Body of pancreas (tissue), 4 donors: ENCODE measurements around the gene CACNA1G. TPM values are rescaled to one million over a fixed set of nuclear protein-coding genes. Genes with fewer than 3 reads are reported as not detected.

Experiments used
- ATAC-seq: fragments of 150-250 bp; one replicate; pipeline ENCODE4 v1.9.1; 2016
- DNase-seq, 4 donors: peaks; one replicate each; pipeline ENCODE4 v3.0.0-alpha.2; 2019
- H3K27ac ChIP-seq, 4 donors: fragments of 200-600 bp; sonication (generic); 1 replicate in 3 of 4; 2 replicates in 1 of 4; pipeline versions ENCODE4 v1.5.1 to v1.6.1; 2016 to 2019; ENCODE audit warnings: mild to moderate bottlenecking in 1 of 4, mixed read lengths in 1 of 4, moderate library complexity in 1 of 4
- H3K27me3 ChIP-seq, 2 donors: fragments of 200-600 bp; sonication (generic); one replicate each; pipeline ENCODE4 v1.6.0; 2016; ENCODE audit warnings: mild to moderate bottlenecking in 1 of 2
- H3K36me3 ChIP-seq, 2 donors: fragments of 200-600 bp; sonication (generic); replicated peaks in 1 of 2; 2 replicates each; pipeline ENCODE4 v1.5.1; 2016; ENCODE audit warnings: low read depth in 2 of 2; ENCODE audit not compliant: insufficient read depth in 1 of 2
- H3K4me1 ChIP-seq: fragments of 200-600 bp; sonication (generic); one replicate; pipeline ENCODE4 v1.6.0; 2016
- H3K4me3 ChIP-seq, 2 donors: fragments of 200-600 bp; sonication (generic); 1 replicate in 1 of 2; 2 replicates in 1 of 2; pipeline ENCODE4 v1.5.1; 2016 to 2019
- H3K9me3 ChIP-seq, 3 donors: fragments of 200-600 bp; sonication (generic); 1 replicate in 2 of 3; 2 replicates in 1 of 3; pipeline ENCODE4 v1.5.1; 2016
- POLR2A ChIP-seq, 3 donors: fragments of 450-650 bp; IDR thresholded peaks; one replicate each; pipeline ENCODE4 v1.6.1; 2016; ENCODE audit warnings: antibody characterized with exemption in 3 of 3, mild to moderate bottlenecking in 2 of 3
- WGBS, 2 donors: methylation state at CpG; one replicate each; pipeline ENCODE4 v1.1.5; 2017; 5-methylcytosine and 5-hydroxymethylcytosine counted together
- intact Hi-C: fragments of 100-400 bp; cut with DNase I; formaldehyde crosslinking; loops from one replicate; pipeline ENCODE4 v1.15.1; 2023
- total RNA-seq, 2 donors: library from RNA; depleted of rRNA; stranded (reverse); fragments of >200 nt; gene quantifications; one replicate each; pipeline ENCODE4 v1.1.0, GENCODE V29; 2016
- TF ChIP-seq, protein P1 (sequence below), 7 experiments: fragments of 450-650 bp in 4 of 7; fragments of 200-600 bp in 3 of 7; sonication (generic) in 3 of 7; IDR thresholded peaks; one replicate each; pipeline ENCODE4 v1.5.1; 2016 to 2019; ENCODE audit warnings: antibody characterized with exemption in 7 of 7

Gene CACNA1G
- total RNA-seq, 2 donors from 2014 or later, result 0.26 to 0.33 TPM

DNA sequence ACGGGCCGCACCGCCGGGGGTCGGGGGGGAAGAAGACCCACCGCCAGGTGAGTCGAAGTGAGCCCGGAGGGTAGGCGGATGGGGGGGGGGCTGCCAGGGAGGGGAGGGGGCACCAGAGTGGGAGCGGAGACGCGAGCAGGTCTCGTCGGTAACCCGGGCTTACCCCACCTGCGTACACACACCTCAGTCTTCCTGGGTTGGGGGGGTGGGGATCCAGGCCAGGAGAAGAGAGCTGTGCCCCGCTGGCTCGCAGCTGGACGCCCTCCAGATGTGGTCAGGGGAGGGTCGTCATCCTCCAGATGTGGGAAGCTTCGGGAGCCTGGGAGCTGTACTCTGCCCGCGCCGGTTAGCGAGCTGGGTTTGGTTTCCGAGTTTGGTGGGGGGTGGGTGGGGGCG is 1.2 kb downstream of the CACNA1G start:
- Histone ChIP-seq H3K4me3 (no peak overlapping the region), H3K9me3 (no peaks in the 10 kb centered on the region), H3K27me3 (peaks cover 0 to 23% of the 10 kb centered on the region in 2 donors), H3K27ac (no peak overlapping the region), H3K4me1 (peaks cover 29% of the 10 kb centered on the region), H3K36me3 (no peaks in the 10 kb centered on the region)
- intact Hi-C loops, result no loop called here
- DNase-seq, result no peak
- 1 to 8% methylated on average over 5 to 25 of the region's 27 CpGs for WGBS, 2 donors
- ATAC-seq, result no peak
- TF ChIP-seq, protein P1, sequence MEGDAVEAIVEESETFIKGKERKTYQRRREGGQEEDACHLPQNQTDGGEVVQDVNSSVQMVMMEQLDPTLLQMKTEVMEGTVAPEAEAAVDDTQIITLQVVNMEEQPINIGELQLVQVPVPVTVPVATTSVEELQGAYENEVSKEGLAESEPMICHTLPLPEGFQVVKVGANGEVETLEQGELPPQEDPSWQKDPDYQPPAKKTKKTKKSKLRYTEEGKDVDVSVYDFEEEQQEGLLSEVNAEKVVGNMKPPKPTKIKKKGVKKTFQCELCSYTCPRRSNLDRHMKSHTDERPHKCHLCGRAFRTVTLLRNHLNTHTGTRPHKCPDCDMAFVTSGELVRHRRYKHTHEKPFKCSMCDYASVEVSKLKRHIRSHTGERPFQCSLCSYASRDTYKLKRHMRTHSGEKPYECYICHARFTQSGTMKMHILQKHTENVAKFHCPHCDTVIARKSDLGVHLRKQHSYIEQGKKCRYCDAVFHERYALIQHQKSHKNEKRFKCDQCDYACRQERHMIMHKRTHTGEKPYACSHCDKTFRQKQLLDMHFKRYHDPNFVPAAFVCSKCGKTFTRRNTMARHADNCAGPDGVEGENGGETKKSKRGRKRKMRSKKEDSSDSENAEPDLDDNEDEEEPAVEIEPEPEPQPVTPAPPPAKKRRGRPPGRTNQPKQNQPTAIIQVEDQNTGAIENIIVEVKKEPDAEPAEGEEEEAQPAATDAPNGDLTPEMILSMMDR (IDR thresholded peaks at IDR 0.05), result no peak
- TF ChIP-seq POLR2A (IDR thresholded peaks at IDR 0.05), result no peak

DNA sequence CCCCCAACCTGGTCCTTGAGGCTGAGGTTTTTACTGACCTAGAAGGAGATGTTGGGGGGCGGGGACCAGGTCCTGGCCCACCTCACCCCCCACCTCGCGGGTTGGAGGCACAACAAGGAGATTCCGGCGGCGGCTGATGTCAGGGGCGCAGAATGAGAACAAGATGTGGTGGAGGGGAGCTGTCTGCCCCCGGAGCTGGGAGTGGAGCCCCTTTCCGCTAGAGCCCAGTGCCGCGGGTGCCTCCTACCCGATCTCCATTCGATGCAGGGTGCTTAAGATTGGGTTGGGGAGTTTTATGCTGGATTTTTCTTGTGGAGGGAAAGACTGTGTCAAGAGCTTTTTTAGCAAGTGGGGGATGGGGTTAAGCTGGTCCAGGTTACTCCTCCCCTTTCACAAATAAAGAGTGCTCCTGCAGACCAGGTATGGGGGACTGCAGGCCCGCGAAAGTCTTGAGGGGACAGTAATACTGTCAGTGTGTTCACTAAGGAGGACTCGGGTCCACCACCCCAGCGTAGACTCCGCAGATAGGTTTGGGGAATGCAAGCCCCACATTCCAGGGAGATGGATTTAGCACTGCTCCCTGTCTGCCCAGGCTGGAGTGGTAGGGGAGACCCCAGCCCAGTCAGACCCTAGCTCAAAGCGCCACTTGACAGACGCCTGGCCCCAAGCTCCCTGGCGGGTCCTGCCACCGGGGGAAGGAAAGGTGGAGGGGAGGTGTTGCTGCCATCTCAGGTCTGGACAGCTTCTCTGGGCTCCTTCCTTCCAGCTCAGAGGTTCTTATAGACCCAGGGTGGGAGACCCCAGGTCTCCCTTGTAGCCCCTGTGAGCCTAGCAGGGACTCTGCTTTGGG is 2.0 kb downstream of the CACNA1G start:
- Histone ChIP-seq H3K4me1 (peaks cover 29% of the 10 kb centered on the region), H3K4me3 (no peak overlapping the region), H3K27ac (no peak overlapping the region), H3K36me3 (no peaks in the 10 kb centered on the region), H3K9me3 (no peaks in the 10 kb centered on the region), H3K27me3 (peaks cover 0 to 23% of the 10 kb centered on the region in 2 donors)
- WGBS, 2 donors, result 31 to 32% methylated on average over 14 to 22 of the region's 22 CpGs
- TF ChIP-seq, protein P1 (IDR thresholded peaks at IDR 0.05), result no peak
- no peak for TF ChIP-seq POLR2A (IDR thresholded peaks at IDR 0.05)
- ATAC-seq (no peak), DNase-seq (no peak)
- intact Hi-C loops, result no loop called here

DNA sequence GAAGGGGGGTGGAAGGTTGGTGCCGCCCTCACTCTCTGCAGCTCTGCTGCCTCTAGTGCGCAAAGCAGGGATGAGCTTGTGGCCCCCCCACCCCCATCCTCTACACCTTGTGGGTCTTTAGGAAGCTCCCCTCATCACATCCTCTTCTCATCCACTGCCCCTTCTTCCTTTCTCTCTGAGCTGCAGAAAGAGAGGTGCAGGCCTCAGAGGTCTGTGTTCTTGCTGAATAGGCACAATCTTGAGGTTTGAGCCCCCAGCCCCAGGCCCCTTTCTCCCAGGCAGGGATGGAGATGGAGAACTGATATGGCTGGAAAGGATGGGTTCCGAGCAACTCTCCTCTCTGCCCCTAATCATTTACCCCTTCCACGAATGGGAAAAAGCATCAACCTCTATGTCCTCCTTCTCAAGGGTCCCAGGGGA is 2.6 kb downstream of the CACNA1G start:
- TF ChIP-seq, protein P1 (IDR thresholded peaks at IDR 0.05), result no peak
- no peak overlapping the region for H3K4me3 ChIP-seq
- H3K36me3 ChIP-seq, result no peaks in the 10 kb centered on the region
- ATAC-seq, result no peak
- DNase-seq, result no peak
- H3K4me1 ChIP-seq, result peaks cover 29% of the 10 kb centered on the region
- 66 to 71% methylated on average over 3 to 4 of the region's 4 CpGs for WGBS, 2 donors
- H3K9me3 ChIP-seq, result no peaks in the 10 kb centered on the region
- H3K27ac ChIP-seq, result no peak overlapping the region
- intact Hi-C loops, result no loop called here
- H3K27me3 ChIP-seq, result peaks cover 0 to 23% of the 10 kb centered on the region in 2 donors

DNA sequence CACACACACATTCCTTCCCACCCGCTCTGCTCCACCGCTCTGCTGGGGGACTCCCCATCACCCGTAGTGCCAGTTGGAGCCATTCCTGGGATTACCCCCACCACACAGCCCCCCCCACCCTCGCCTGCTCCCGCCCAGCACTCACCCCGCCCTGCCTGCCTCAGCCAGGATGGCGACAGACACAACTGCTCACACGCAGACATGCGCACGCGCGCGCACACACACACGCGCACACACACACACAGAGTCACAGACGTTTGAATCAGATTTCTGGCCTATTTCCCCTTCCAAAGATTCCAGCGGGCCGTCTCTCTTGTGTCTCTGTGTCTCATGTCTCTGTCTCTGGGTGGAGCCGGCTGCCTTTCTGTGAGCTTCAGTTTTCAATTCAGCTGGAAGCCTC is 4.4 kb downstream of the CACNA1G start:
- Histone ChIP-seq H3K4me1 (peaks cover 17% of the 10 kb centered on the region), H3K36me3 (no peaks in the 10 kb centered on the region), H3K9me3 (no peaks in the 10 kb centered on the region), H3K4me3 (no peak overlapping the region), H3K27ac (no peak overlapping the region), H3K27me3 (peaks cover 0 to 11% of the 10 kb centered on the region in 2 donors)
- ATAC-seq (no peak), DNase-seq (peak in 3 of 4 donors; percentile 40 to 46 (median 44))
- intact Hi-C loops, result no loop called here
- TF ChIP-seq, protein P1 (IDR thresholded peaks at IDR 0.05), result no peak
- TF ChIP-seq POLR2A (IDR thresholded peaks at IDR 0.05), result no peak
- 32 to 41% methylated on average over 19 of the region's 19 CpGs for WGBS, 2 donors
